Panc1 (cell line): ENCODE data around the gene SCAF8. TPM values are rescaled to one million over a fixed set of nuclear protein-coding genes. Genes with fewer than 3 reads are reported as not detected.
A peak's percentile ranks its signal among the peaks of the same experiment; 100 is the strongest.

Experiments
- ATAC-seq: fragments of 200-7000 bp; cut with Tn5 transposase; 2 replicates; pipeline ENCODE4 v1.9.1; 2020; ENCODE audit warnings: mild to moderate bottlenecking, moderate library complexity
- BruUV-seq: library from RNA; stranded (reverse); fragments of 400-500 nt; replicated peaks from 2 replicates; lab custom pipeline; 2021; lab: Mats Ljungman, UMichigan
- CTCF ChIA-PET: fragments of 300-600 bp; sonication (Branson Sonifier 250); formaldehyde crosslinking; loops from one replicate; lab custom pipeline; 2022; ENCODE audit warnings: antibody characterized with exemption; lab: Charles Lee
- POLR2A ChIA-PET: fragments of 300-600 bp; sonication (Branson Sonifier 250); formaldehyde crosslinking; loops from one replicate; lab custom pipeline; 2022; ENCODE audit warnings: antibody characterized with exemption; lab: Charles Lee
- DNase-seq: peaks from one replicate; pipeline ENCODE4 v3.0.0-alpha.2; 2010; ENCODE audit warnings: low read depth, low spot score
- H3K27ac ChIP-seq: 2 replicates; pipeline ENCODE4 v1.5.1; 2011; ENCODE audit warnings: mild to moderate bottlenecking, low read length, inconsistent platforms
- H3K27me3 ChIP-seq: fragments of 200-500 bp; sonication (Bioruptor generic); 2 replicates; pipeline ENCODE4 v1.6.0; 2014; ENCODE audit warnings: low read length, inconsistent platforms; ENCODE audit not compliant: control insufficient read depth, insufficient read depth
- H3K36me3 ChIP-seq: fragments of 200-500 bp; sonication (Bioruptor generic); 2 replicates; pipeline ENCODE4 v1.5.1; 2014; ENCODE audit warnings: inconsistent platforms, mild to moderate bottlenecking, low read length, moderate library complexity; ENCODE audit not compliant: control insufficient read depth, insufficient read depth
- H3K4me1 ChIP-seq: 2 replicates; pipeline ENCODE4 v1.5.1; 2011; ENCODE audit warnings: inconsistent platforms, mild to moderate bottlenecking, low read length, moderate library complexity; ENCODE audit not compliant: control insufficient read depth, insufficient read depth
- H3K4me3 ChIP-seq, 2 experiments: 2 replicates each; pipeline ENCODE4 v1.5.1; 2011 to 2012; ENCODE audit warnings: low read depth in 2 of 2, low read length in 2 of 2, mild to moderate bottlenecking in 2 of 2, inconsistent platforms in 1 of 2, moderate library complexity in 1 of 2
- H3K9me3 ChIP-seq: fragments of 200-500 bp; sonication (Bioruptor generic); 2 replicates; pipeline ENCODE4 v1.5.1; 2014; ENCODE audit warnings: low read depth, mild to moderate bottlenecking, inconsistent platforms, low read length, moderate library complexity; ENCODE audit not compliant: control insufficient read depth, insufficient read depth
- CTCF ChIP-seq: fragments of 450-650 bp; IDR thresholded peaks from 2 replicates; pipeline ENCODE4 v1.5.1; 2017; ENCODE audit warnings: mild to moderate bottlenecking
- POLR2AphosphoS5 ChIP-seq: IDR thresholded peaks from 2 replicates; pipeline ENCODE4 v1.6.1; 2012; ENCODE audit warnings: mild to moderate bottlenecking, low read depth, low read length, moderate library complexity
- REST ChIP-seq, 2 experiments: IDR thresholded peaks; 2 replicates each; pipeline ENCODE4 v1.6.1; 2011 to 2012; ENCODE audit warnings: low read depth in 2 of 2, control low read depth in 1 of 2, low read length in 1 of 2, mild to moderate bottlenecking in 1 of 2, moderate library complexity in 1 of 2; ENCODE audit not compliant: insufficient read depth in 1 of 2
- SIN3A ChIP-seq: IDR thresholded peaks from 2 replicates; pipeline ENCODE4 v1.6.1; 2012; ENCODE audit warnings: low read depth, mild to moderate bottlenecking, low read length, moderate library complexity, borderline replicate concordance; ENCODE audit not compliant: insufficient read depth
- TCF7L2 ChIP-seq: IDR thresholded peaks from 2 replicates; pipeline ENCODE4 v1.6.1; 2011; ENCODE audit warnings: mild to moderate bottlenecking, low read depth, low read length, inconsistent platforms
- in situ Hi-C: cut with HindIII; loops from 2 replicates; pipeline ENCODE4 v1.10.0; 2016; ENCODE audit warnings: low sequenced_read_pairs, low pct_unique_long_range_greater_than_20kb
- intact Hi-C: fragments of 100-400 bp; cut with micrococcal nuclease; formaldehyde crosslinking; loops from one replicate; pipeline ENCODE4 v1.10.0; 2022; ENCODE audit not compliant: unreplicated experiment
- total RNA-seq: library from RNA; stranded (reverse); gene quantifications from one replicate; pipeline ENCODE4 v1.2.1, GENCODE V29; 2021; ENCODE audit not compliant: unreplicated experiment

SCAF8 gene
- total RNA-seq, 1 experiment from 2014 or later = 38.9 TPM

DNA sequence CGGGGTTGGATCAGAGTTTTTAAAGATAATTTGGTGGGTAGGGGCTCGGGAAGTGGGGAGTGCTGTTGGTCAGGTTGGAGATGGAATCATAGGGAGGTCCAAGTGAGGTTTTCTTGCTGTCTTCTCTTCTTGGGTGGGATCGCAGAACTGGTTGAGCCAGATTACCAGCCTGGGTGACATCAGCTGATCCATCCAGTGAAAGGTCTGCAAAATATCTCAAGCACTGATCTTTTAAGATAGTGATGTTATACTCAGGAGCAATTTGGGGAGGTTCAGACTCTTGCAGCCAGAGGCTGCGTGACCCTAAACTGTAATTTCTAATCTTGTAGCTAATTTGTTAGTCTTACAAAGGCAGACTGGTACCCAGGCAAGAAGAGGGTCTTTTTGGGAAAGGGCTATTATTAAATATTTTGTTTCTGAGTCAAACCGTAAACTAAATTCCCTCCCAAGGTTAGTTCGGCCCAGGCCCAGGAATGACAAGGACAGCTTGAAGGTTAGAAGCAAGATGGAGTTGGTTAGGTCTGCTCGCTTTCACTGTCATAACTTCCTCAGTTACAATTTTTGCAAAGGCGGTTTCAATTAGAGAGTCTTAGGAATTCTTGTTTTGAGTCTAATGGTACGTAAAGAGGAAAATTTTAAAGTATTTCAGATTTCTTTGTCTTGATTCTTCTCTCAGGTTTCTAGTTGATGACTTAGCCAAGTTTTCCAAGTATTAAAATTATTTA is 53.1 kb downstream of the SCAF8 start:
- in situ Hi-C loops (no loop called here), intact Hi-C loops (no loop called here)
- H3K9me3 ChIP-seq = no peaks in the 10 kb centered on the region
- CTCF ChIA-PET = no interaction called here
- peaks cover 4% of the 10 kb centered on the region; the same call in 1 of the 2 replicates for H3K36me3 ChIP-seq
- H3K4me3 ChIP-seq = no peak overlapping the region
- H3K27me3 ChIP-seq = no peaks in the 10 kb centered on the region
- H3K27ac ChIP-seq = no peak overlapping the region
- DNase-seq (no peak), ATAC-seq (no peak)
- BruUV-seq = TSS peak; percentile 2
- no peak for TF ChIP-seq TCF7L2
- TF ChIP-seq POLR2AphosphoS5 = no peak
- TF ChIP-seq SIN3A = no peak
- no peak for TF ChIP-seq CTCF
- no peak for TF ChIP-seq REST (IDR thresholded peaks at IDR 0.05; ENCODE audit: insufficient read depth in 1 of 2, low read depth in 2 of 2, low read length in 1 of 2)
- H3K4me1 ChIP-seq = peaks cover under 1% of the 10 kb centered on the region; the same call in 1 of the 2 replicates
- POLR2A ChIA-PET = no interaction called here

- POLR2A ChIA-PET = interaction anchor here (0.6 kb wide), 1 partner anchor 408 kb away, joined by 3 read pairs; no protein-coding TSS in a partner anchor
- CTCF ChIA-PET = interaction anchor here (0.5 kb wide), 1 partner anchor 71 kb away, joined by 11 read pairs; no protein-coding TSS in a partner anchor
- TSS peak; percentile 5 for BruUV-seq
- TF ChIP-seq CTCF (no peak), POLR2AphosphoS5 (no peak), SIN3A (no peak), REST (IDR thresholded peaks at IDR 0.05; ENCODE audit: insufficient read depth in 1 of 2, low read depth in 2 of 2, low read length in 1 of 2) (no peak), TCF7L2 (no peak)
- H3K4me1 ChIP-seq = peaks cover 9% of the 10 kb centered on the region; the same call in 1 of the 2 replicates
- in situ Hi-C loops (no loop called here), intact Hi-C loops (no loop called here)
- no peaks in the 10 kb centered on the region for H3K27me3 ChIP-seq
- no peak overlapping the region for H3K4me3 ChIP-seq
- no peak for DNase-seq
- no peaks in the 10 kb centered on the region for H3K9me3 ChIP-seq
- H3K27ac ChIP-seq = peak overlapping the region; percentile 13; the same call in 1 of the 2 replicates
- ATAC-seq = no peak
- peaks cover 12% of the 10 kb centered on the region; the same call in 1 of the 2 replicates for H3K36me3 ChIP-seq
Measured at GRCh38 chr6:154791556-154792317, 58.5 kb downstream of the SCAF8 start.
